Spleen (tissue), 7 donors: ENCODE data around the gene MRPS25.

Experiments
- POLR2A ChIP-seq, 3 donors: fragments of 450-650 bp; IDR thresholded peaks; one replicate each; pipeline ENCODE4 v1.5.1; 2017; ENCODE audit warnings: antibody characterized with exemption in 3 of 3, mild to moderate bottlenecking in 1 of 3
- POLR2AphosphoS5 ChIP-seq, 3 donors: sonication (generic); formaldehyde crosslinking; IDR thresholded peaks; one replicate each; pipeline ENCODE4 v1.5.1; 2017; ENCODE audit warnings: antibody characterized with exemption in 3 of 3
- TF ChIP-seq, protein P1 (sequence below), 11 experiments: fragments of 200-600 bp in 7 of 11; fragments of 450-650 bp in 4 of 11; sonication (generic) in 4 of 11; IDR thresholded peaks in 8 of 11; conservative IDR thresholded peaks in 3 of 11; 1 replicate in 7 of 11; 2 replicates in 4 of 11; pipeline versions ENCODE4 v1.4.0 to v1.8.0; 2016 to 2021; ENCODE audit warnings: antibody characterized with exemption in 11 of 11, inconsistent platforms in 4 of 11, mild to moderate bottlenecking in 1 of 11
- donor health status: DM: no; HTN: no; CAD: no; lungs with moderate emphysema.
- donor health status: DM: no; HTN: no; CAD: no.
- donor health status: DM: no; HTN: no; CAD: no.

DNA sequence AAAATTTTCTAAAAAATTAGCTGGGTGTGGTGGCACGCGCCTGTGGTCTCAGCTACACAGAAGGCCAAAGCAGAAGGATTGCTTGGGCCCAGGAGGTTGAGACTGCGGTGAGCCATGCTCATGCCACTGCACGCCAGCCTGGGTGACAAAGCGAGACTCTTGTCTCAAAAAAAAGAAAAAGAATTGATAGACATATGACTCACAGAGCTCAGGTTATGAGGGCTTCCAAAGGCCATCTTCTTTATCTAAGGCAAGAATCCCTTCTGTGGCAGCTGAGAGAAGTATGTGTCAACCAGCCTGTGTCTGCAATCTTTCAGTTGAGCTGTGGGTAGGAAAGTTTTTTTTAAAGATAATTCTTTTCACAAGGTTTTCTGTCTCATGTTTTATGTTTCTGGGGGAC lies 53.9 kb downstream of the MRPS25 start:
- TF ChIP-seq, protein P1, sequence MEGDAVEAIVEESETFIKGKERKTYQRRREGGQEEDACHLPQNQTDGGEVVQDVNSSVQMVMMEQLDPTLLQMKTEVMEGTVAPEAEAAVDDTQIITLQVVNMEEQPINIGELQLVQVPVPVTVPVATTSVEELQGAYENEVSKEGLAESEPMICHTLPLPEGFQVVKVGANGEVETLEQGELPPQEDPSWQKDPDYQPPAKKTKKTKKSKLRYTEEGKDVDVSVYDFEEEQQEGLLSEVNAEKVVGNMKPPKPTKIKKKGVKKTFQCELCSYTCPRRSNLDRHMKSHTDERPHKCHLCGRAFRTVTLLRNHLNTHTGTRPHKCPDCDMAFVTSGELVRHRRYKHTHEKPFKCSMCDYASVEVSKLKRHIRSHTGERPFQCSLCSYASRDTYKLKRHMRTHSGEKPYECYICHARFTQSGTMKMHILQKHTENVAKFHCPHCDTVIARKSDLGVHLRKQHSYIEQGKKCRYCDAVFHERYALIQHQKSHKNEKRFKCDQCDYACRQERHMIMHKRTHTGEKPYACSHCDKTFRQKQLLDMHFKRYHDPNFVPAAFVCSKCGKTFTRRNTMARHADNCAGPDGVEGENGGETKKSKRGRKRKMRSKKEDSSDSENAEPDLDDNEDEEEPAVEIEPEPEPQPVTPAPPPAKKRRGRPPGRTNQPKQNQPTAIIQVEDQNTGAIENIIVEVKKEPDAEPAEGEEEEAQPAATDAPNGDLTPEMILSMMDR (IDR thresholded peaks at IDR 0.05 in 8 of 11, conservative IDR thresholded peaks at IDR 0.05 in 3 of 11), result no peak
- TF ChIP-seq POLR2A (IDR thresholded peaks at IDR 0.05) (no peak), POLR2AphosphoS5 (IDR thresholded peaks at IDR 0.05) (no peak)
